Loucy (cell line): ENCODE measurements around the gene MMRN1.
"Not testable (repeated sequence)": the region's sequence is repeated elsewhere in the genome, so short reads cannot be mapped to it uniquely, and the experiment has no call there.

Experiments
- H2AFZ ChIP-seq: fragments of 200-600 bp; sonication (generic); 2 replicates; pipeline ENCODE4 v1.6.0; 2016; ENCODE audit warnings: antibody characterized with exemption, mild to moderate bottlenecking, low read length, moderate library complexity
- H3F3A ChIP-seq: fragments of 200-600 bp; 2 replicates; pipeline ENCODE4 v1.6.0; 2016; ENCODE audit warnings: antibody characterized with exemption, low read depth, mild to moderate bottlenecking
- H3K27me3 ChIP-seq: fragments of 200-600 bp; sonication (generic); 2 replicates; pipeline ENCODE4 v1.6.1; 2014; ENCODE audit warnings: low read length, mild to moderate bottlenecking; ENCODE audit not compliant: insufficient read depth, poor library complexity, severe bottlenecking
- H3K36me3 ChIP-seq: fragments of 200-600 bp; sonication (generic); 2 replicates; pipeline ENCODE4 v1.6.1; 2016; ENCODE audit warnings: low read length; ENCODE audit not compliant: insufficient read depth
- H3K4me1 ChIP-seq: fragments of 200-600 bp; sonication (generic); 2 replicates; pipeline ENCODE4 v1.5.1; 2014; ENCODE audit warnings: low read length, mild to moderate bottlenecking; ENCODE audit not compliant: insufficient read depth, poor library complexity, severe bottlenecking
- H3K4me2 ChIP-seq: fragments of 200-600 bp; sonication (generic); 2 replicates; pipeline ENCODE4 v1.6.0; 2014; ENCODE audit warnings: antibody characterized with exemption, low read length, low read depth, mild to moderate bottlenecking; ENCODE audit not compliant: poor library complexity, severe bottlenecking
- H3K4me3 ChIP-seq: fragments of 200-600 bp; sonication (generic); 2 replicates; pipeline ENCODE4 v1.5.1; 2014; ENCODE audit warnings: low read length, mild to moderate bottlenecking, mixed read lengths; ENCODE audit not compliant: poor library complexity, severe bottlenecking
- H3K79me2 ChIP-seq: fragments of 200-600 bp; sonication (generic); 2 replicates; pipeline ENCODE4 v1.6.1; 2014; ENCODE audit warnings: low read length; ENCODE audit not compliant: insufficient read depth
- H3K9ac ChIP-seq: fragments of 200-600 bp; sonication (generic); 2 replicates; pipeline ENCODE4 v1.6.0; 2014; ENCODE audit warnings: mild to moderate bottlenecking, low read depth, low read length, moderate library complexity; ENCODE audit not compliant: poor library complexity, severe bottlenecking
- H3K9me2 ChIP-seq: fragments of 200-600 bp; sonication (generic); replicated peaks from 2 replicates; pipeline ENCODE4 v1.6.1; 2016; ENCODE audit warnings: low read depth, low read length, mixed read lengths
- H3K9me3 ChIP-seq: fragments of 200-600 bp; sonication (generic); 2 replicates; pipeline ENCODE4 v1.6.1; 2014; ENCODE audit warnings: mild to moderate bottlenecking, antibody characterized with exemption, low read length, low read depth; ENCODE audit not compliant: insufficient read depth
- H4K20me1 ChIP-seq: fragments of 200-600 bp; sonication (generic); 2 replicates; pipeline ENCODE4 v1.6.0; 2014; ENCODE audit warnings: antibody characterized with exemption, low read length, mild to moderate bottlenecking; ENCODE audit not compliant: insufficient read depth, poor library complexity, severe bottlenecking
- CTCF ChIP-seq: fragments of 200-600 bp; sonication (generic); conservative IDR thresholded peaks from 2 replicates; pipeline ENCODE4 v1.5.1; 2014; ENCODE audit warnings: mild to moderate bottlenecking, antibody characterized with exemption, low read length
- EZH2phosphoT487 ChIP-seq: fragments of 200-600 bp; IDR thresholded peaks from 2 replicates; pipeline ENCODE4 v1.6.1; 2018; ENCODE audit warnings: antibody characterized with exemption, mild to moderate bottlenecking, moderate library complexity, borderline replicate concordance

Gene MMRN1

DNA sequence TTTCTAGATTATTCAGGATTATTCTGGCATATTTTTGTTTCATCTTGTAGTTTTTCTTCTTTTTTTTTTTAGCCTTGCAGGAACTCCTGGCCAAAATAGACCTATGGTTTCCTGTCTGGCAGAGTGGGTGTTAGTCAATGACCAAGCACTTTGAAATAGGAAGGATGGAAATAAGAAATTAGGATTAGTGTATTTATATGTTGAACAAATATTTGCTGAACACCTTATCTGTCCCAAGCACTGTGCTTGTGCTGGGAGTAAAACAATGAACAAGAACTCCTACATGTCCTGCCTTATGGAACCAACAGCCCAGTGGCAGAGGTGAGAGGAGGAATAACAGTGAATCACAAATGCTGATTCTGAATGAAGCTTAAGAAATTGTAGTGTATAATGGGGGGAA is 4.5 kb downstream of the MMRN1 start:
- H3K79me2 ChIP-seq: peaks cover 62% of the 10 kb centered on the region
- no peak for TF ChIP-seq EZH2phosphoT487
- TF ChIP-seq CTCF: no peak

GRCh38 chr4:89899854-89900253 is 5.2 kb downstream of the MMRN1 start:
- Histone ChIP-seq H3F3A (peaks cover 7% of the 10 kb centered on the region), H3K9me3 (no peaks in the 10 kb centered on the region), H3K4me1 (peaks cover 64% of the 10 kb centered on the region), H3K4me3 (peak overlapping the region; percentile 77), H3K36me3 (no peaks in the 10 kb centered on the region), H2AFZ (no peak overlapping the region), H3K4me2 (peak overlapping the region; percentile 84), H4K20me1 (no peaks in the 10 kb centered on the region), H3K9me2 (no peaks in the 10 kb centered on the region), H3K79me2 (peaks cover 62% of the 10 kb centered on the region), H3K27me3 (no peaks in the 10 kb centered on the region), H3K9ac (peak overlapping the region; percentile 87)
- TF ChIP-seq CTCF: no peak; the same call in 1 of the 2 replicates

More for the DNA sequence above, 4.5 kb downstream of the MMRN1 start:
- Histone ChIP-seq H3K9me2 (no peaks in the 10 kb centered on the region), H4K20me1 (no peaks in the 10 kb centered on the region), H3K36me3 (no peaks in the 10 kb centered on the region), H3K4me1 (peaks cover 64% of the 10 kb centered on the region), H3K4me2 (peak overlapping the region; percentile 84), H3K4me3 (peak overlapping the region; percentile 77), H2AFZ (no peak overlapping the region), H3K27me3 (no peaks in the 10 kb centered on the region), H3F3A (peaks cover 12% of the 10 kb centered on the region), H3K9me3 (no peaks in the 10 kb centered on the region), H3K9ac (peak overlapping the region; percentile 87)

DNA sequence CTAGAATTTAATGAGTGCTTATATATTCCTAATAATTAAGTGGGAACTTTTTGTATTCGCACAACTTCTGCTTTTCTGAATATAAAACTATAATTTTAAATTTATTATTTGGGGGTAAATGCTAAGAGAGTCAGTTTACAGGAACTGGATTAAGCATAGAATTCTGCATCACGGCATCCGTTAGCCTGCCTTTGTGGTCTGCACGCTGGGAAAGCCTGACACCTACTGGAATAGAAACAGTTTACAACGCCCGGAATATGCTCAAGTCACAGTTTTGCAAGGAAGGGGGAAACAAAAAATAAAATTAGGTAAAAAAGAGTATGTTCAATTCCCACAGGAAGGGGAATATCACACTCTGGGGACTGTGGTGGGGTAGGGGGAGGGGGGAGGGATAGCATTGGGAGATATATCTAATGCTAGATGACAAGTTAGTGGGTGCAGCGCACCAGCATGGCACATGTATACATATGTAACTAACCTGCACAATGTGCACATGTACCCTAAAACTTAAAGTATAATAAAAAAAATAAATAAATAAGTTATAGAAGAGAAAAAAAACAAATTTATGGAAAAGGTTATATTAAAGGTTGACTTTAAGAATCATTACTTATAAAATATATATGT is 7.3 kb downstream of the MMRN1 start:
- H3K4me2 ChIP-seq: peak overlapping the region; percentile 84
- peak overlapping the region; percentile 76; the same call in 1 of the 2 replicates for H2AFZ ChIP-seq
- H3K36me3 ChIP-seq, H3K9me2 ChIP-seq, H3F3A ChIP-seq, H3K27me3 ChIP-seq, H3K9me3 ChIP-seq, H4K20me1 ChIP-seq: not testable (repeated sequence)
- H3K4me1 ChIP-seq: peaks cover 67% of the 10 kb centered on the region
- peak; percentile 73 for TF ChIP-seq CTCF
- H3K79me2 ChIP-seq: peaks cover 46% of the 10 kb centered on the region
- peak overlapping the region; percentile 77 for H3K4me3 ChIP-seq
- peak overlapping the region; percentile 65 for H3K9ac ChIP-seq
